ENCODE results near the gene TJP1.
"Not testable (repeated sequence)": the region's sequence is repeated elsewhere in the genome, so short reads cannot be mapped to it uniquely, and the experiment has no call there.

Gene TJP1

GRCh38 chr15:29698030-29698701, 124.1 kb downstream of the TJP1 start:
- DNase-seq: no peak

GRCh38 chr15:29696950-29697738, 125.1 kb downstream of the TJP1 start:
- no peak for DNase-seq

GRCh38 chr15:29696506-29696905, 125.8 kb downstream of the TJP1 start:
- not testable (repeated sequence) for DNase-seq

- DNase-seq: no peak
These were observed 126.6 kb downstream of the TJP1 start for GRCh38 chr15:29695489-29696167.

GRCh38 chr15:29693225-29693624, 129.0 kb downstream of the TJP1 start:
- DNase-seq: no peak

GRCh38 chr15:29692527-29692926, 129.7 kb downstream of the TJP1 start:
- DNase-seq: no peak

- DNase-seq: no peak
These were observed 131.3 kb downstream of the TJP1 start for GRCh38 chr15:29690765-29691475.

- DNase-seq: no peak
These were observed 132.8 kb downstream of the TJP1 start for GRCh38 chr15:29689287-29689986.

- DNase-seq: no peak
These were observed 133.6 kb downstream of the TJP1 start for GRCh38 chr15:29688506-29689286.

GRCh38 chr15:29687939-29688505, 134.2 kb downstream of the TJP1 start:
- no peak for DNase-seq

GRCh38 chr15:29687204-29687815, 135.0 kb downstream of the TJP1 start:
- DNase-seq: no peak

- DNase-seq: no peak
These were observed 135.6 kb downstream of the TJP1 start for GRCh38 chr15:29686445-29687203.

GRCh38 chr15:29686079-29686425, 136.2 kb downstream of the TJP1 start:
- DNase-seq: no peak

GRCh38 chr15:29685156-29686078, 136.9 kb downstream of the TJP1 start:
- no peak for DNase-seq

GRCh38 chr15:29682781-29683180, 139.5 kb downstream of the TJP1 start:
- DNase-seq: no peak

GRCh38 chr15:29682361-29682760, 139.9 kb downstream of the TJP1 start:
- no peak for DNase-seq

- no peak for DNase-seq
These were observed 140.3 kb downstream of the TJP1 start for GRCh38 chr15:29681946-29682345.

GRCh38 chr15:29681166-29681845, 141.0 kb downstream of the TJP1 start:
- no peak for DNase-seq

Measured in activated naive CD4-positive, alpha-beta T cell treated with Interleukin-2 at 50 U/mL for 16 hours (primary cell).